IMR-90 (cell line): ENCODE results near the gene TPST1.

ENCODE experiments used
- BHLHE40 ChIP-seq: fragments of 150-350 bp; IDR thresholded peaks from 2 replicates; pipeline ENCODE4 v1.6.1; 2016; ENCODE audit warnings: mild to moderate bottlenecking, low read depth, low read length
- FOS ChIP-seq: fragments of 150-350 bp; IDR thresholded peaks from 2 replicates; pipeline ENCODE4 v1.6.1; 2016; ENCODE audit warnings: low read depth, low read length
- POLR2A ChIP-seq: IDR thresholded peaks from 2 replicates; pipeline ENCODE4 v1.6.1; 2012; ENCODE audit warnings: mild to moderate bottlenecking, low read depth, low read length
- RAD21 ChIP-seq: IDR thresholded peaks from 2 replicates; pipeline ENCODE4 v1.6.1; 2012; ENCODE audit warnings: low read length, improper control_type of control experiment
- RCOR1 ChIP-seq: IDR thresholded peaks from 2 replicates; pipeline ENCODE4 v1.6.1; 2012; ENCODE audit warnings: mild to moderate bottlenecking, low read length, improper control_type of control experiment; ENCODE audit not compliant: insufficient replicate concordance
- SMC3 ChIP-seq: fragments of 150-350 bp; IDR thresholded peaks from 2 replicates; pipeline ENCODE4 v1.6.1; 2016; ENCODE audit warnings: low read depth, mild to moderate bottlenecking, antibody characterized with exemption, low read length, moderate library complexity
- TF ChIP-seq, protein P1 (sequence below): conservative IDR thresholded peaks from 2 replicates; pipeline ENCODE4 v1.5.1; 2012; ENCODE audit warnings: mild to moderate bottlenecking, low read depth, low read length, improper control_type of control experiment

GRCh38 chr7:66331883-66332282 lies 126.7 kb downstream of the TPST1 start:
- TF ChIP-seq, protein P1, sequence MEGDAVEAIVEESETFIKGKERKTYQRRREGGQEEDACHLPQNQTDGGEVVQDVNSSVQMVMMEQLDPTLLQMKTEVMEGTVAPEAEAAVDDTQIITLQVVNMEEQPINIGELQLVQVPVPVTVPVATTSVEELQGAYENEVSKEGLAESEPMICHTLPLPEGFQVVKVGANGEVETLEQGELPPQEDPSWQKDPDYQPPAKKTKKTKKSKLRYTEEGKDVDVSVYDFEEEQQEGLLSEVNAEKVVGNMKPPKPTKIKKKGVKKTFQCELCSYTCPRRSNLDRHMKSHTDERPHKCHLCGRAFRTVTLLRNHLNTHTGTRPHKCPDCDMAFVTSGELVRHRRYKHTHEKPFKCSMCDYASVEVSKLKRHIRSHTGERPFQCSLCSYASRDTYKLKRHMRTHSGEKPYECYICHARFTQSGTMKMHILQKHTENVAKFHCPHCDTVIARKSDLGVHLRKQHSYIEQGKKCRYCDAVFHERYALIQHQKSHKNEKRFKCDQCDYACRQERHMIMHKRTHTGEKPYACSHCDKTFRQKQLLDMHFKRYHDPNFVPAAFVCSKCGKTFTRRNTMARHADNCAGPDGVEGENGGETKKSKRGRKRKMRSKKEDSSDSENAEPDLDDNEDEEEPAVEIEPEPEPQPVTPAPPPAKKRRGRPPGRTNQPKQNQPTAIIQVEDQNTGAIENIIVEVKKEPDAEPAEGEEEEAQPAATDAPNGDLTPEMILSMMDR, result no peak
- no peak for TF ChIP-seq FOS
- no peak for TF ChIP-seq RAD21
- TF ChIP-seq RCOR1, result no peak
- TF ChIP-seq BHLHE40, result no peak
- no peak for TF ChIP-seq POLR2A
- no peak for TF ChIP-seq SMC3
